ENCODE measurements around the gene PITX3. TPM values are rescaled to one million over a fixed set of nuclear protein-coding genes. Genes with fewer than 3 reads are reported as not detected.

Gene PITX3
- total and polyA plus RNA-seq, 9 of the 15 experiments (the other 6 are each of a cell fraction or from before 2014, with no cell fraction given) = 0.30 to 0.98 (median 0.95) TPM; not detected in 6

- TF ChIP-seq ZNF3 (CRISPR knock-in tag; IDR thresholded peaks at IDR 0.05) (no peak), BMI1 (IDR thresholded peaks at IDR 0.05; ENCODE audit: low read length) (no peak), MAFK (IDR thresholded peaks at IDR 0.05; ENCODE audit: low read length) (no peak), E2F4 (CRISPR knock-in tag; IDR thresholded peaks at IDR 0.05; ENCODE audit: low read depth) (no peak), MAX (CRISPR knock-in tag; IDR thresholded peaks at IDR 0.05) (peak; percentile 97), CREB1 (IDR thresholded peaks at IDR 0.05) (0 out of 2 replicates have a peak, but pooled peaks have one; percentile 21), CREB1 (CRISPR knock-in tag; IDR thresholded peaks at IDR 0.05) (peak; percentile 66; the same call in 1 of the 2 replicates), TCF7L2 (IDR thresholded peaks at IDR 0.05; ENCODE audit: low read depth, low read length) (no peak), PKNOX1 (IDR thresholded peaks at IDR 0.05) (peak; percentile 49), XRCC5 (IDR thresholded peaks at IDR 0.05; ENCODE audit: low read depth, low read length) (no peak), CUX1 (CRISPR knock-in tag; IDR thresholded peaks at IDR 0.05) (no peak), ZNF274 (IDR thresholded peaks at IDR 0.05; ENCODE audit: borderline replicate concordance, low read depth, low read length) (no peak), PHB (CRISPR knock-in tag; IDR thresholded peaks at IDR 0.05) (no peak), MECOM (CRISPR knock-in tag; IDR thresholded peaks at IDR 0.05) (no peak), E2F3 (CRISPR knock-in tag; IDR thresholded peaks at IDR 0.05) (no peak), ZMIZ1 (IDR thresholded peaks at IDR 0.05; ENCODE audit: low read depth in 2 of 2, low read length in 2 of 2) (no peak), CBFA2T2 (conservative IDR thresholded peaks at IDR 0.05) (no peak)
Measured at GRCh38 chr10:102225646-102226541, 15.4 kb downstream of the PITX3 start, which contains the start of gene ELOVL3 (continued).
